TTC549 (cell line): ENCODE measurements around the gene TTLL3.
"Not testable (repeated sequence)": the region's sequence is repeated elsewhere in the genome, so short reads cannot be mapped to it uniquely, and the experiment has no call there.

Experiments
- FAIRE-seq: peaks from 2 replicates; lab custom pipeline; 2012; peaks lifted over from hg19 to GRCh38; lab: Jason Lieb, UNC

The TTLL3 gene

GRCh38 chr3:9869955-9870354 lies 59.9 kb downstream of the TTLL3 start:
- FAIRE-seq: no peak

GRCh38 chr3:9870978-9871377 lies 60.9 kb downstream of the TTLL3 start:
- FAIRE-seq: no peak

- FAIRE-seq: not testable (repeated sequence)
Observed at GRCh38 chr3:9872067-9872466, 62.0 kb downstream of the TTLL3 start.

- FAIRE-seq: no peak
Observed at GRCh38 chr3:9875448-9875847, 65.4 kb downstream of the TTLL3 start.

- not testable (repeated sequence) for FAIRE-seq
Observed at GRCh38 chr3:9876255-9876654, 66.2 kb downstream of the TTLL3 start.

GRCh38 chr3:9876991-9877390 lies 66.9 kb downstream of the TTLL3 start:
- FAIRE-seq: no peak

- no peak for FAIRE-seq
Observed at GRCh38 chr3:9878700-9879099, 68.6 kb downstream of the TTLL3 start.

GRCh38 chr3:9879830-9880549 lies 69.9 kb downstream of the TTLL3 start, which contains the start of gene CIDEC:
Gene CIDEC, minus strand, starts transcription at chr3:9880253. Its CDS starts 1,767 bp downstream, at chr3:9878486.
- FAIRE-seq: no peak

GRCh38 chr3:9881441-9881840 lies 71.4 kb downstream of the TTLL3 start:
- FAIRE-seq: no peak

GRCh38 chr3:9883706-9884554 lies 73.9 kb downstream of the TTLL3 start:
- no peak for FAIRE-seq

- FAIRE-seq: no peak
Observed at GRCh38 chr3:9884555-9885165, 74.6 kb downstream of the TTLL3 start.
